HepG2 (cell line): ENCODE results near the gene MAN2A1.

ENCODE experiments used
- CREB1 ChIP-seq, 2 experiments: fragments of 450-650 bp in 1 of 2; IDR thresholded peaks; 2 replicates each; pipeline ENCODE4 v1.6.1; 2016 to 2017; ENCODE audit warnings: control low read depth in 1 of 2, mild to moderate bottlenecking in 1 of 2, missing compliant biosample characterization in 1 of 2, missing genetic modification characterization in 1 of 2
- KAT7 ChIP-seq: IDR thresholded peaks from 2 replicates; pipeline ENCODE4 v1.6.1; 2018; ENCODE audit warnings: borderline replicate concordance, missing compliant biosample characterization
- ZNF629 ChIP-seq: sonication (generic); formaldehyde crosslinking; conservative IDR thresholded peaks from 2 replicates; pipeline ENCODE4 v1.5.0; 2020; ENCODE audit warnings: missing genetic modification reagents
- ZNF672 ChIP-seq: sonication (generic); formaldehyde crosslinking; IDR thresholded peaks from 2 replicates; pipeline ENCODE4 v1.8.1; 2022; ENCODE audit warnings: missing genetic modification reagents
- TF ChIP-seq, protein P1 (sequence below): sonication (generic); formaldehyde crosslinking; IDR thresholded peaks from 2 replicates; pipeline ENCODE4 v1.5.0; 2020; ENCODE audit warnings: mild to moderate bottlenecking, missing genetic modification reagents, moderate library complexity

DNA sequence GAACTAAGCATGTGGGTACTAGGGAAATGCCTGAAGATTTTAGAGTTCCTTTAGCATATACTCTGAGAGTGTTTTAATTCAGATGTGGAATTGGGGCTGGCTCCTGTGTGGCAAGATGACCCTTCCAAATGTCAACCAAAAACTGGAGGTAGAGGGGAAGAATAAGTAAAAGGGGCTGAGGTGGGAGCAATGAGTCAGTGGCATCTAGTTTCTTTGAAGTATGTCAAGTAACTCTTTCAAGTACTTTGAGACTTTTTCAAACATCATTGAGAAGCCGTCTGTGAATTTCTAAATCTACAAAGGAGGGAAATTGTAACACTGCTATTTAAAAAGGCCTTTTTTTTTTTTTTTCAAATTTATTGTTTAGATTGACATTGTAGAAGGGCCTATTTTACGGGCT is 184.4 kb downstream of the MAN2A1 start:
- no peak for TF ChIP-seq CREB1 (IDR thresholded peaks at IDR 0.05)
- no peak for TF ChIP-seq CREB1 (CRISPR knock-in tag; IDR thresholded peaks at IDR 0.05)
- TF ChIP-seq, protein P1, sequence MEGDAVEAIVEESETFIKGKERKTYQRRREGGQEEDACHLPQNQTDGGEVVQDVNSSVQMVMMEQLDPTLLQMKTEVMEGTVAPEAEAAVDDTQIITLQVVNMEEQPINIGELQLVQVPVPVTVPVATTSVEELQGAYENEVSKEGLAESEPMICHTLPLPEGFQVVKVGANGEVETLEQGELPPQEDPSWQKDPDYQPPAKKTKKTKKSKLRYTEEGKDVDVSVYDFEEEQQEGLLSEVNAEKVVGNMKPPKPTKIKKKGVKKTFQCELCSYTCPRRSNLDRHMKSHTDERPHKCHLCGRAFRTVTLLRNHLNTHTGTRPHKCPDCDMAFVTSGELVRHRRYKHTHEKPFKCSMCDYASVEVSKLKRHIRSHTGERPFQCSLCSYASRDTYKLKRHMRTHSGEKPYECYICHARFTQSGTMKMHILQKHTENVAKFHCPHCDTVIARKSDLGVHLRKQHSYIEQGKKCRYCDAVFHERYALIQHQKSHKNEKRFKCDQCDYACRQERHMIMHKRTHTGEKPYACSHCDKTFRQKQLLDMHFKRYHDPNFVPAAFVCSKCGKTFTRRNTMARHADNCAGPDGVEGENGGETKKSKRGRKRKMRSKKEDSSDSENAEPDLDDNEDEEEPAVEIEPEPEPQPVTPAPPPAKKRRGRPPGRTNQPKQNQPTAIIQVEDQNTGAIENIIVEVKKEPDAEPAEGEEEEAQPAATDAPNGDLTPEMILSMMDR (CRISPR knock-in tag), result no peak
- no peak for TF ChIP-seq ZNF672 (CRISPR knock-in tag)
- TF ChIP-seq KAT7 (CRISPR knock-in tag), result no peak
- TF ChIP-seq ZNF629 (CRISPR knock-in tag), result no peak
